ENCODE data around the gene DLG4.

DLG4 gene

GRCh38 chr17:7177191-7177953 is 42.3 kb downstream of the DLG4 start:
- H3K27ac ChIP-seq (ENCODE audit: extremely low read depth, low read depth, low read length): peak overlapping the region; percentile 39; the same call in 1 of the 2 replicates
- ChIA-PET CTCF (interaction anchor here (0.5 to 2.6 kb wide), 46 partner anchors 9 to 1619 kb away, joined by 3 to 50 read pairs (median 4); partner anchors contain the start of genes RNASEK and SLC16A11), POLR2A (interaction anchor here (0.9 to 2.0 kb wide), 4 partner anchors 14 to 142 kb away, joined by 3 to 14 read pairs (median 8); partner anchors contain the start of genes ACADVL, DLG4 and SLC16A13)
- no peaks in the 10 kb centered on the region for H3K9me3 ChIP-seq (ENCODE audit: control insufficient read depth, insufficient read depth, low read depth, low read length)
- H3K4me3 ChIP-seq (ENCODE audit: low read depth, low read length): peak overlapping the region; percentile 54
- peaks cover 8% of the 10 kb centered on the region for H3K4me1 ChIP-seq (ENCODE audit: control insufficient read depth, insufficient read depth, low read length)
- no peaks in the 10 kb centered on the region; a peak in 1 of 3 replicates for H3K36me3 ChIP-seq (ENCODE audit: control insufficient read depth in 2 of 2, insufficient read depth in 1 of 2, low read length in 2 of 2)
- no peak for TF ChIP-seq ZNF37A (tag by site-specific recombination; IDR thresholded peaks at IDR 0.05)
- TF ChIP-seq ZNF280D (tag by site-specific recombination; IDR thresholded peaks at IDR 0.05): no peak
- TF ChIP-seq, protein P1, sequence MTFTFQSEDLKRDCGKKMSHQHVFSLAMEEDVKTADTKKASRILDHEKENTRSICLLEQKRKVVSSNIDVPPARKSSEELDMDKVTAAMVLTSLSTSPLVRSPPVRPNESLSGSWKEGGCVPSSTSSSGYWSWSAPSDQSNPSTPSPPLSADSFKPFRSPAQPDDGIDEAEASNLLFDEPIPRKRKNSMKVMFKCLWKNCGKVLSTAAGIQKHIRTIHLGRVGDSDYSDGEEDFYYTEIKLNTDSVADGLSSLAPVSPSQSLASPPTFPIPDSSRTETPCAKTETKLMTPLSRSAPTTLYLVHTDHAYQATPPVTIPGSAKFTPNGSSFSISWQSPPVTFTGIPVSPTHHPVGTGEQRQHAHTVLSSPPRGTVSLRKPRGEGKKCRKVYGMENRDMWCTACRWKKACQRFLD (tag by site-specific recombination; IDR thresholded peaks at IDR 0.05): no peak
- TF ChIP-seq ZNF514 (tag by site-specific recombination; IDR thresholded peaks at IDR 0.05): no peak
- no peak for TF ChIP-seq ZNF510 (tag by site-specific recombination; IDR thresholded peaks at IDR 0.05; ENCODE audit: insufficient replicate concordance)
- TF ChIP-seq, protein P2, sequence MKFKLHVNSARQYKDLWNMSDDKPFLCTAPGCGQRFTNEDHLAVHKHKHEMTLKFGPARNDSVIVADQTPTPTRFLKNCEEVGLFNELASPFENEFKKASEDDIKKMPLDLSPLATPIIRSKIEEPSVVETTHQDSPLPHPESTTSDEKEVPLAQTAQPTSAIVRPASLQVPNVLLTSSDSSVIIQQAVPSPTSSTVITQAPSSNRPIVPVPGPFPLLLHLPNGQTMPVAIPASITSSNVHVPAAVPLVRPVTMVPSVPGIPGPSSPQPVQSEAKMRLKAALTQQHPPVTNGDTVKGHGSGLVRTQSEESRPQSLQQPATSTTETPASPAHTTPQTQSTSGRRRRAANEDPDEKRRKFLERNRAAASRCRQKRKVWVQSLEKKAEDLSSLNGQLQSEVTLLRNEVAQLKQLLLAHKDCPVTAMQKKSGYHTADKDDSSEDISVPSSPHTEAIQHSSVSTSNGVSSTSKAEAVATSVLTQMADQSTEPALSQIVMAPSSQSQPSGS (tag by site-specific recombination; IDR thresholded peaks at IDR 0.05; ENCODE audit: low read depth): no peak
- TF ChIP-seq REPIN1 (tag by site-specific recombination; IDR thresholded peaks at IDR 0.05; ENCODE audit: low read depth): no peak
- no peak for TF ChIP-seq ZNF610 (tag by site-specific recombination; IDR thresholded peaks at IDR 0.05; ENCODE audit: borderline replicate concordance)
- no peak for TF ChIP-seq ZNF785 (tag by site-specific recombination; IDR thresholded peaks at IDR 0.05)
- no peak for TF ChIP-seq ZNF548 (tag by site-specific recombination; IDR thresholded peaks at IDR 0.05)
- TF ChIP-seq ZNF211 (tag by site-specific recombination; IDR thresholded peaks at IDR 0.05; ENCODE audit: low read depth): no peak
- TF ChIP-seq ZNF692 (tag by site-specific recombination; IDR thresholded peaks at IDR 0.05): no peak
- TF ChIP-seq ZNF830 (tag by site-specific recombination; IDR thresholded peaks at IDR 0.05; ENCODE audit: low read depth): no peak
- TF ChIP-seq KLF16 (tag by site-specific recombination; IDR thresholded peaks at IDR 0.05): 0 out of 2 replicates have a peak, but pooled peaks have one; percentile 27
- TF ChIP-seq ZBTB17 (tag by site-specific recombination; IDR thresholded peaks at IDR 0.05): peak; percentile 88
- no peak for TF ChIP-seq ZNF223 (tag by site-specific recombination; IDR thresholded peaks at IDR 0.05)
- TF ChIP-seq ZBTB1 (tag by site-specific recombination; IDR thresholded peaks at IDR 0.05): no peak
- no peak for TF ChIP-seq ZNF791 (tag by site-specific recombination; IDR thresholded peaks at IDR 0.05)
- TF ChIP-seq ZNF214 (tag by site-specific recombination; IDR thresholded peaks at IDR 0.05; ENCODE audit: borderline replicate concordance): no peak
- TF ChIP-seq ZBTB7A (tag by site-specific recombination; IDR thresholded peaks at IDR 0.05; ENCODE audit: low read depth): no peak
- 0 out of 2 replicates have a peak, but pooled peaks have one; percentile 32 for TF ChIP-seq ZFHX2 (tag by site-specific recombination; conservative IDR thresholded peaks at IDR 0.05)
- peak; percentile 45; the same call in 1 of the 2 replicates for TF ChIP-seq PRDM1 (tag by site-specific recombination; IDR thresholded peaks at IDR 0.05)
- no peak for TF ChIP-seq ZNF626 (tag by site-specific recombination; IDR thresholded peaks at IDR 0.05)
- no peak for TF ChIP-seq SP3 (tag by site-specific recombination; IDR thresholded peaks at IDR 0.05)
- TF ChIP-seq ZNF202 (tag by site-specific recombination; IDR thresholded peaks at IDR 0.05; ENCODE audit: borderline replicate concordance): no peak
- TF ChIP-seq BCL11A (tag by site-specific recombination; IDR thresholded peaks at IDR 0.05; ENCODE audit: low read depth): no peak
- no peak for TF ChIP-seq ZNF324 (tag by site-specific recombination; IDR thresholded peaks at IDR 0.05)

Data from HEK293 (cell line).